Measurements from ENCODE around the gene KCNG2. TPM values are rescaled to one million over a fixed set of nuclear protein-coding genes. Genes with fewer than 3 reads are reported as not detected.

KCNG2 gene
- total RNA-seq, 1 donor from 2014 or later, result not detected

DNA sequence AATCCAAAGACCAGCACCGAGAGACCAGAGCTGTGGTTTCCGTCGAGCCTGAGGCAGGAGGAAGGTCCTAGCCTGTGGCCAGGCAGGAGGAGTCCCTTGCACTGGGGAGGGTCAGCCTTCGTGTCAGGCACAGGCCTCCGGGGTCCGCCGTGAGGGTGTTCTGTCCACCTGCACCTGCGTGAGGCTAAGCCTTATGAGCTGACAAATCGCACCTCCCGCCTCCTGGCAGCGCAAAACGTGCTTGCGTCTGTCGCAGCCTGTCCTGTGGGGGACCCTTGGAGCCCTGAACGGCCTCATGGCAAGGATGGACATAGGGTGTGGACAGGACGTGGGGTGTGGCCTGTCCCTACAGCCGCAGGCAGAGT, 73.3 kb downstream of the KCNG2 start:
- no peak overlapping the region for H3K4me3 Mint-ChIP-seq
- peaks cover 10% of the 10 kb centered on the region for H3K27me3 Mint-ChIP-seq (ENCODE audit: insufficient read depth, low read depth)
- peaks cover 7% of the 10 kb centered on the region for H3K4me1 Mint-ChIP-seq
- H3K27ac Mint-ChIP-seq, result no peak overlapping the region
- Histone ChIP-seq H2AFZ (replicated peaks) (no peak overlapping the region), H3K4me2 (no peak overlapping the region), H3K4me1 (peaks cover 8% of the 10 kb centered on the region), H3K9me3 (ENCODE audit: low read depth) (no peaks in the 10 kb centered on the region), H3K36me3 (no peaks in the 10 kb centered on the region), H3K9ac (no peak overlapping the region), H3K27ac (no peak overlapping the region), H3K79me2 (ENCODE audit: low read depth) (no peaks in the 10 kb centered on the region), H3F3A (ENCODE audit: low read depth) (peaks cover 3% of the 10 kb centered on the region), H3K4me3 (no peak overlapping the region), H4K20me1 (ENCODE audit: low read depth) (no peaks in the 10 kb centered on the region), H3K27me3 (no peaks in the 10 kb centered on the region)
- no peaks in the 10 kb centered on the region for H3K36me3 Mint-ChIP-seq
- H3K9me3 Mint-ChIP-seq, result no peaks in the 10 kb centered on the region
- DNase-seq (ENCODE audit: low spot score), result no peak
- TF ChIP-seq EZH2phosphoT487 (IDR thresholded peaks at IDR 0.05) (no peak), EZH2 (IDR thresholded peaks at IDR 0.05) (no peak)
- TF ChIP-seq, protein P1, sequence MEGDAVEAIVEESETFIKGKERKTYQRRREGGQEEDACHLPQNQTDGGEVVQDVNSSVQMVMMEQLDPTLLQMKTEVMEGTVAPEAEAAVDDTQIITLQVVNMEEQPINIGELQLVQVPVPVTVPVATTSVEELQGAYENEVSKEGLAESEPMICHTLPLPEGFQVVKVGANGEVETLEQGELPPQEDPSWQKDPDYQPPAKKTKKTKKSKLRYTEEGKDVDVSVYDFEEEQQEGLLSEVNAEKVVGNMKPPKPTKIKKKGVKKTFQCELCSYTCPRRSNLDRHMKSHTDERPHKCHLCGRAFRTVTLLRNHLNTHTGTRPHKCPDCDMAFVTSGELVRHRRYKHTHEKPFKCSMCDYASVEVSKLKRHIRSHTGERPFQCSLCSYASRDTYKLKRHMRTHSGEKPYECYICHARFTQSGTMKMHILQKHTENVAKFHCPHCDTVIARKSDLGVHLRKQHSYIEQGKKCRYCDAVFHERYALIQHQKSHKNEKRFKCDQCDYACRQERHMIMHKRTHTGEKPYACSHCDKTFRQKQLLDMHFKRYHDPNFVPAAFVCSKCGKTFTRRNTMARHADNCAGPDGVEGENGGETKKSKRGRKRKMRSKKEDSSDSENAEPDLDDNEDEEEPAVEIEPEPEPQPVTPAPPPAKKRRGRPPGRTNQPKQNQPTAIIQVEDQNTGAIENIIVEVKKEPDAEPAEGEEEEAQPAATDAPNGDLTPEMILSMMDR (IDR thresholded peaks at IDR 0.05), result no peak

DNA sequence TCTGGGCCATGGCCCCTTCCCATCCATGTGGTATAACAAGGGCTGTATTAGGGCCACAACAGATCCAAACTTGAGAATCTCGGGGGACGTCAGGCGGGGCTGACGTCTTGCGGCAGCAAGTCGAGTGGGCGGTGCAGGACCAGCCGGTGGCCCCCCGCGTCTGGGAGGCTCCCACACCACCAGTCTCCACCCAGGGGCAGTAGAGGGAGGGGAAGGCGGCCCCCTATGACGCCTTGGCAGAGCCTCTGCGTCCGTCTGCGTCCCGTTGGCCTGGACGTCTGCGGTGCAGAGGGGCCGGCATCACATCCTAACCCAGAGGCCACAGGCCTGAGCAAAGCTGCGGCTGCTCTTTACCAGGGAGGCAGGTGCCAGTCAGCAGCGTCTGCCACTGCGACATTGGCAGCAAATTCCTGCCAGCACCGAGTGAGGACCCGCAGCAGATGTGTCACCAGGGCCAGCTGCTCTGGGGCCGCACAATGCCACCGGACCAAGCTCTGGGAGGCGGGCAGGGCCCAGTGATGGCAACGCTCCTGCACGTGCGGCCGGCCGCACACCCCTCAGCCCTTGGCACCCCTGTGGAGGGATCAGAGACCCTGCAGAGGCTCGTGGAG, 73.8 kb downstream of the KCNG2 start:
- H3K9me3 Mint-ChIP-seq, result no peaks in the 10 kb centered on the region
- no peak overlapping the region for H3K4me3 Mint-ChIP-seq
- no peaks in the 10 kb centered on the region for H3K9me3 ChIP-seq (ENCODE audit: low read depth)

DNA sequence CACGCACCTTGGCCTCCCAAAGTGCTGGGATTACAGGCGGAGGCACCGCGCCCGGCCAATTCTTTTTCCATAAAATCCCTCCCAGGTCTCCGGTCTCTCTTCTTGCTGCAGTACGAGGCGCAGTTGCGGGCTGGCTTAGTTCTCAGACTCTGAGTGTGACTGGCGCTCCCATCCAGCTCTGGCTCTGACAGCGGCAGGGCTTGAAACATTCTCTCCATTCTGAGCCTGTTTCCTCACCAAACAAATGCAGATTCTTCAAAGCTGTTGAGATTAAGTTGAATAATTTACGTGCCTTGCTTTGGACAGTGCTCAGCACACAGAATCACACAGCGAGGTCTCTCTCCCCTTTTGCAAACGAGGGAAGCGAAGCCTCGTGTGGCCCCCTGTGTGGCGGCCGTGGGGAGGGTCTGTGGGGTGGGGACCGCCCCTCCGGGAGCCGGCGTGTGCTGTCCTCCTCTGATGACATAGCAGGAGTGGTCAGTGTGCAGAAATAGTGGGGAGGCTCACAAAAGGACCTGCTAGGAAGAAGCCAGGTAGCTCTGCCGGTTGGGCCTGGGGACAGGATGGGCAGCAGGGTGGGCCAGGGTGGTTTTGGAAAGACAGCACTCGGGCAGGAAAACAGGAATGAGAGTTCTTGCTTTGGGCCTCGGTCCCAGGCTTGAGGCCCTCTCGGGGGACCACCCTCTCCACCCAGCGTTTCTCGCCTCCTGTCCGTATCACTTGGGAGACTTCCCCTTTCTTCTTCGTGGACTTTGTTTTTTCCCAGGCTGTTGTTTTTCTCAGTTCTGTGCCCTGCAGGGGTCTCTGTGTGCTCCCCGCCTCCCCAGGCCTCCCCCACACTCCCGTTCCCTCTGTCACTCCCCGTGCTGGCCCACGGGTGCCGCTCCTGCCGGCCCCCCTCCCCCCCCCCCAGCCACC, 75.0 kb downstream of the KCNG2 start:
- peaks cover 12% of the 10 kb centered on the region for H3K4me1 Mint-ChIP-seq
- H3K4me1 ChIP-seq, result peaks cover 14% of the 10 kb centered on the region
- peaks cover 14% of the 10 kb centered on the region for H3K27me3 Mint-ChIP-seq (ENCODE audit: insufficient read depth, low read depth)
- H3K4me3 ChIP-seq, result no peak overlapping the region
- H3K4me3 Mint-ChIP-seq, result no peak overlapping the region
- no peaks in the 10 kb centered on the region for H3K9me3 ChIP-seq (ENCODE audit: low read depth)
- H3K27me3 ChIP-seq, result no peaks in the 10 kb centered on the region
- TF ChIP-seq, protein P1 (IDR thresholded peaks at IDR 0.05), result no peak
- TF ChIP-seq EZH2phosphoT487 (IDR thresholded peaks at IDR 0.05) (no peak), EZH2 (IDR thresholded peaks at IDR 0.05) (no peak)
- H3K36me3 Mint-ChIP-seq, result no peaks in the 10 kb centered on the region
- no peaks in the 10 kb centered on the region for H4K20me1 ChIP-seq (ENCODE audit: low read depth)
- no peaks in the 10 kb centered on the region for H3K36me3 ChIP-seq
- H3K27ac Mint-ChIP-seq, result peak overlapping the region; percentile 78
- H2AFZ ChIP-seq (replicated peaks), result peak overlapping the region; percentile 20
- H3K79me2 ChIP-seq (ENCODE audit: low read depth), result no peaks in the 10 kb centered on the region
- peaks cover 3% of the 10 kb centered on the region for H3F3A ChIP-seq (ENCODE audit: low read depth)
- H3K4me2 ChIP-seq, result no peak overlapping the region
- no peak overlapping the region for H3K27ac ChIP-seq
- DNase-seq (ENCODE audit: low spot score), result peak; percentile 34
- H3K9ac ChIP-seq, result no peak overlapping the region
- H3K9me3 Mint-ChIP-seq, result no peaks in the 10 kb centered on the region

More for the DNA sequence above, 73.8 kb downstream of the KCNG2 start:
- no peak overlapping the region for H3K9ac ChIP-seq
- Mint-ChIP-seq H3K27me3 (ENCODE audit: insufficient read depth, low read depth) (peaks cover 10% of the 10 kb centered on the region), H3K36me3 (no peaks in the 10 kb centered on the region), H3K4me1 (peaks cover 7% of the 10 kb centered on the region), H3K27ac (no peak overlapping the region)
- no peaks in the 10 kb centered on the region for H3K36me3 ChIP-seq
- no peaks in the 10 kb centered on the region for H3K79me2 ChIP-seq (ENCODE audit: low read depth)
- H3K4me3 ChIP-seq, result no peak overlapping the region
- peaks cover 8% of the 10 kb centered on the region for H3K4me1 ChIP-seq
- no peaks in the 10 kb centered on the region for H4K20me1 ChIP-seq (ENCODE audit: low read depth)
- no peak overlapping the region for H3K27ac ChIP-seq
- TF ChIP-seq EZH2 (IDR thresholded peaks at IDR 0.05), result no peak
- TF ChIP-seq EZH2phosphoT487 (IDR thresholded peaks at IDR 0.05), result no peak
- TF ChIP-seq, protein P1 (IDR thresholded peaks at IDR 0.05), result no peak
- peaks cover 3% of the 10 kb centered on the region for H3F3A ChIP-seq (ENCODE audit: low read depth)
- H3K27me3 ChIP-seq, result no peaks in the 10 kb centered on the region
- no peak for DNase-seq (ENCODE audit: low spot score)
- H3K4me2 ChIP-seq, result no peak overlapping the region
- H2AFZ ChIP-seq (replicated peaks), result no peak overlapping the region

All from neural progenitor cell (in vitro differentiated cells).